ENCODE results near the gene LMNTD2. TPM values are rescaled to one million over a fixed set of nuclear protein-coding genes. Genes with fewer than 3 reads are reported as not detected.

The LMNTD2 gene
- total RNA-seq, 1 experiment from 2014 or later = 4.0 TPM

- TF ChIP-seq, protein P1, sequence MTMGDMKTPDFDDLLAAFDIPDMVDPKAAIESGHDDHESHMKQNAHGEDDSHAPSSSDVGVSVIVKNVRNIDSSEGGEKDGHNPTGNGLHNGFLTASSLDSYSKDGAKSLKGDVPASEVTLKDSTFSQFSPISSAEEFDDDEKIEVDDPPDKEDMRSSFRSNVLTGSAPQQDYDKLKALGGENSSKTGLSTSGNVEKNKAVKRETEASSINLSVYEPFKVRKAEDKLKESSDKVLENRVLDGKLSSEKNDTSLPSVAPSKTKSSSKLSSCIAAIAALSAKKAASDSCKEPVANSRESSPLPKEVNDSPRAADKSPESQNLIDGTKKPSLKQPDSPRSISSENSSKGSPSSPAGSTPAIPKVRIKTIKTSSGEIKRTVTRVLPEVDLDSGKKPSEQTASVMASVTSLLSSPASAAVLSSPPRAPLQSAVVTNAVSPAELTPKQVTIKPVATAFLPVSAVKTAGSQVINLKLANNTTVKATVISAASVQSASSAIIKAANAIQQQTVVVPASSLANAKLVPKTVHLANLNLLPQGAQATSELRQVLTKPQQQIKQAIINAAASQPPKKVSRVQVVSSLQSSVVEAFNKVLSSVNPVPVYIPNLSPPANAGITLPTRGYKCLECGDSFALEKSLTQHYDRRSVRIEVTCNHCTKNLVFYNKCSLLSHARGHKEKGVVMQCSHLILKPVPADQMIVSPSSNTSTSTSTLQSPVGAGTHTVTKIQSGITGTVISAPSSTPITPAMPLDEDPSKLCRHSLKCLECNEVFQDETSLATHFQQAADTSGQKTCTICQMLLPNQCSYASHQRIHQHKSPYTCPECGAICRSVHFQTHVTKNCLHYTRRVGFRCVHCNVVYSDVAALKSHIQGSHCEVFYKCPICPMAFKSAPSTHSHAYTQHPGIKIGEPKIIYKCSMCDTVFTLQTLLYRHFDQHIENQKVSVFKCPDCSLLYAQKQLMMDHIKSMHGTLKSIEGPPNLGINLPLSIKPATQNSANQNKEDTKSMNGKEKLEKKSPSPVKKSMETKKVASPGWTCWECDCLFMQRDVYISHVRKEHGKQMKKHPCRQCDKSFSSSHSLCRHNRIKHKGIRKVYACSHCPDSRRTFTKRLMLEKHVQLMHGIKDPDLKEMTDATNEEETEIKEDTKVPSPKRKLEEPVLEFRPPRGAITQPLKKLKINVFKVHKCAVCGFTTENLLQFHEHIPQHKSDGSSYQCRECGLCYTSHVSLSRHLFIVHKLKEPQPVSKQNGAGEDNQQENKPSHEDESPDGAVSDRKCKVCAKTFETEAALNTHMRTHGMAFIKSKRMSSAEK (CRISPR knock-in tag; IDR thresholded peaks at IDR 0.05; ENCODE audit: borderline replicate concordance) = no peak
- no peak for TF ChIP-seq ZNF138 (CRISPR knock-in tag; conservative IDR thresholded peaks at IDR 0.05)
- TF ChIP-seq ZNF317 (CRISPR knock-in tag; IDR thresholded peaks at IDR 0.05; ENCODE audit: borderline replicate concordance, low read depth) = no peak
- no peak for TF ChIP-seq ZSCAN18 (CRISPR knock-in tag; IDR thresholded peaks at IDR 0.05)
- no peak for TF ChIP-seq IRF2 (CRISPR knock-in tag; IDR thresholded peaks at IDR 0.05; ENCODE audit: borderline replicate concordance, low read depth)
- no peak for TF ChIP-seq TEAD4 (CRISPR knock-in tag; IDR thresholded peaks at IDR 0.05)
- TF ChIP-seq, protein P2, sequence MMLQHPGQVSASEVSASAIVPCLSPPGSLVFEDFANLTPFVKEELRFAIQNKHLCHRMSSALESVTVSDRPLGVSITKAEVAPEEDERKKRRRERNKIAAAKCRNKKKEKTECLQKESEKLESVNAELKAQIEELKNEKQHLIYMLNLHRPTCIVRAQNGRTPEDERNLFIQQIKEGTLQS (CRISPR knock-in tag; conservative IDR thresholded peaks at IDR 0.05) = no peak
- TF ChIP-seq ERG (CRISPR knock-in tag; IDR thresholded peaks at IDR 0.05) = 0 out of 2 replicates have a peak, but pooled peaks have one; percentile 23
- TF ChIP-seq NFATC4 (CRISPR knock-in tag; IDR thresholded peaks at IDR 0.05) = no peak
- no peak for TF ChIP-seq CREB1 (CRISPR knock-in tag; IDR thresholded peaks at IDR 0.05)
- TF ChIP-seq ZNF263 (CRISPR knock-in tag; IDR thresholded peaks at IDR 0.05; ENCODE audit: low read depth) = no peak
- no peak for TF ChIP-seq ZNF423 (CRISPR knock-in tag; IDR thresholded peaks at IDR 0.05)
These were observed 54.1 kb downstream of the LMNTD2 start (continued) for GRCh38 chr11:506238-506994.

GRCh38 chr11:504994-505344 is 55.6 kb downstream of the LMNTD2 start:
- H3K4me3 Mint-ChIP-seq = peak overlapping the region; percentile 93
- peaks cover 12% of the 10 kb centered on the region for H3K4me1 Mint-ChIP-seq
- no peak for DNase-seq (ENCODE audit: low spot score)
- CTCF ChIA-PET = interaction anchor here (1.0 to 2.1 kb wide), 3 partner anchors 14 to 254 kb away, joined by 3 to 17 read pairs (median 4); partner anchors contain the start of gene PTDSS2
- ATAC-seq = no peak
- H3K27me3 Mint-ChIP-seq (ENCODE audit: low read depth) = no peaks in the 10 kb centered on the region; the same call in 1 of the 2 replicates
- no peaks in the 10 kb centered on the region for H3K9me3 Mint-ChIP-seq
- H3K27ac Mint-ChIP-seq = no peak overlapping the region
- POLR2A ChIA-PET = interaction anchor here (0.6 kb wide), 1 partner anchor 8 kb away, joined by 3 read pairs; no protein-coding TSS in a partner anchor
- H3K36me3 Mint-ChIP-seq = peaks cover 13% of the 10 kb centered on the region
- TF ChIP-seq PREB (CRISPR knock-in tag; IDR thresholded peaks at IDR 0.05; ENCODE audit: borderline replicate concordance) = no peak
- TF ChIP-seq NFATC4 (CRISPR knock-in tag; IDR thresholded peaks at IDR 0.05) = no peak
- no peak for TF ChIP-seq ATF1 (CRISPR knock-in tag; IDR thresholded peaks at IDR 0.05)
- no peak for TF ChIP-seq NR1H2 (CRISPR knock-in tag; IDR thresholded peaks at IDR 0.05)
- TF ChIP-seq ZNF416 (CRISPR knock-in tag; IDR thresholded peaks at IDR 0.05) = no peak
- TF ChIP-seq ESRRA (CRISPR knock-in tag; IDR thresholded peaks at IDR 0.05; ENCODE audit: borderline replicate concordance) = no peak
- TF ChIP-seq, protein P3, sequence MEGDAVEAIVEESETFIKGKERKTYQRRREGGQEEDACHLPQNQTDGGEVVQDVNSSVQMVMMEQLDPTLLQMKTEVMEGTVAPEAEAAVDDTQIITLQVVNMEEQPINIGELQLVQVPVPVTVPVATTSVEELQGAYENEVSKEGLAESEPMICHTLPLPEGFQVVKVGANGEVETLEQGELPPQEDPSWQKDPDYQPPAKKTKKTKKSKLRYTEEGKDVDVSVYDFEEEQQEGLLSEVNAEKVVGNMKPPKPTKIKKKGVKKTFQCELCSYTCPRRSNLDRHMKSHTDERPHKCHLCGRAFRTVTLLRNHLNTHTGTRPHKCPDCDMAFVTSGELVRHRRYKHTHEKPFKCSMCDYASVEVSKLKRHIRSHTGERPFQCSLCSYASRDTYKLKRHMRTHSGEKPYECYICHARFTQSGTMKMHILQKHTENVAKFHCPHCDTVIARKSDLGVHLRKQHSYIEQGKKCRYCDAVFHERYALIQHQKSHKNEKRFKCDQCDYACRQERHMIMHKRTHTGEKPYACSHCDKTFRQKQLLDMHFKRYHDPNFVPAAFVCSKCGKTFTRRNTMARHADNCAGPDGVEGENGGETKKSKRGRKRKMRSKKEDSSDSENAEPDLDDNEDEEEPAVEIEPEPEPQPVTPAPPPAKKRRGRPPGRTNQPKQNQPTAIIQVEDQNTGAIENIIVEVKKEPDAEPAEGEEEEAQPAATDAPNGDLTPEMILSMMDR (IDR thresholded peaks at IDR 0.05) = no peak
- TF ChIP-seq JAZF1 (CRISPR knock-in tag; IDR thresholded peaks at IDR 0.05) = no peak
- no peak for TF ChIP-seq JUN (CRISPR knock-in tag; IDR thresholded peaks at IDR 0.05)
- TF ChIP-seq HMGA2 (CRISPR knock-in tag; IDR thresholded peaks at IDR 0.05) = no peak
- TF ChIP-seq ZNF121 (CRISPR knock-in tag; IDR thresholded peaks at IDR 0.05) = no peak
- TF ChIP-seq, protein P4, sequence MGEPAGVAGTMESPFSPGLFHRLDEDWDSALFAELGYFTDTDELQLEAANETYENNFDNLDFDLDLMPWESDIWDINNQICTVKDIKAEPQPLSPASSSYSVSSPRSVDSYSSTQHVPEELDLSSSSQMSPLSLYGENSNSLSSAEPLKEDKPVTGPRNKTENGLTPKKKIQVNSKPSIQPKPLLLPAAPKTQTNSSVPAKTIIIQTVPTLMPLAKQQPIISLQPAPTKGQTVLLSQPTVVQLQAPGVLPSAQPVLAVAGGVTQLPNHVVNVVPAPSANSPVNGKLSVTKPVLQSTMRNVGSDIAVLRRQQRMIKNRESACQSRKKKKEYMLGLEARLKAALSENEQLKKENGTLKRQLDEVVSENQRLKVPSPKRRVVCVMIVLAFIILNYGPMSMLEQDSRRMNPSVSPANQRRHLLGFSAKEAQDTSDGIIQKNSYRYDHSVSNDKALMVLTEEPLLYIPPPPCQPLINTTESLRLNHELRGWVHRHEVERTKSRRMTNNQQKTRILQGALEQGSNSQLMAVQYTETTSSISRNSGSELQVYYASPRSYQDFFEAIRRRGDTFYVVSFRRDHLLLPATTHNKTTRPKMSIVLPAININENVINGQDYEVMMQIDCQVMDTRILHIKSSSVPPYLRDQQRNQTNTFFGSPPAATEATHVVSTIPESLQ (CRISPR knock-in tag; IDR thresholded peaks at IDR 0.05) = no peak
- no peak for TF ChIP-seq GRHL2 (CRISPR knock-in tag; IDR thresholded peaks at IDR 0.05; ENCODE audit: insufficient replicate concordance, severe bottlenecking)

Measured in WTC11 (cell line).